IPS-15b (cell line): ENCODE results near the gene MYBPC1.
A peak's percentile ranks its signal among the peaks of the same experiment; 100 is the strongest.

ENCODE experiments used
- H3K27me3 ChIP-seq: one replicate; pipeline ENCODE4 v1.6.1; 2013; ENCODE audit warnings: low read length; ENCODE audit not compliant: control insufficient read depth, insufficient read depth
- H3K36me3 ChIP-seq: one replicate; pipeline ENCODE4 v1.6.1; 2013; ENCODE audit warnings: low read length; ENCODE audit not compliant: control insufficient read depth, insufficient read depth
- H3K4me1 ChIP-seq: one replicate; pipeline ENCODE4 v1.6.1; 2013; ENCODE audit warnings: mild to moderate bottlenecking, low read length; ENCODE audit not compliant: control insufficient read depth, insufficient read depth
- H3K4me3 ChIP-seq: one replicate; pipeline ENCODE4 v1.5.1; 2013; ENCODE audit warnings: low read depth, low read length
- H3K9ac ChIP-seq: one replicate; pipeline ENCODE4 v1.6.1; 2013; ENCODE audit warnings: low read depth, mild to moderate bottlenecking, low read length
- H3K9me3 ChIP-seq: one replicate; pipeline ENCODE4 v1.6.1; 2013; ENCODE audit warnings: mild to moderate bottlenecking, low read length; ENCODE audit not compliant: control insufficient read depth, insufficient read depth

Gene MYBPC1

DNA sequence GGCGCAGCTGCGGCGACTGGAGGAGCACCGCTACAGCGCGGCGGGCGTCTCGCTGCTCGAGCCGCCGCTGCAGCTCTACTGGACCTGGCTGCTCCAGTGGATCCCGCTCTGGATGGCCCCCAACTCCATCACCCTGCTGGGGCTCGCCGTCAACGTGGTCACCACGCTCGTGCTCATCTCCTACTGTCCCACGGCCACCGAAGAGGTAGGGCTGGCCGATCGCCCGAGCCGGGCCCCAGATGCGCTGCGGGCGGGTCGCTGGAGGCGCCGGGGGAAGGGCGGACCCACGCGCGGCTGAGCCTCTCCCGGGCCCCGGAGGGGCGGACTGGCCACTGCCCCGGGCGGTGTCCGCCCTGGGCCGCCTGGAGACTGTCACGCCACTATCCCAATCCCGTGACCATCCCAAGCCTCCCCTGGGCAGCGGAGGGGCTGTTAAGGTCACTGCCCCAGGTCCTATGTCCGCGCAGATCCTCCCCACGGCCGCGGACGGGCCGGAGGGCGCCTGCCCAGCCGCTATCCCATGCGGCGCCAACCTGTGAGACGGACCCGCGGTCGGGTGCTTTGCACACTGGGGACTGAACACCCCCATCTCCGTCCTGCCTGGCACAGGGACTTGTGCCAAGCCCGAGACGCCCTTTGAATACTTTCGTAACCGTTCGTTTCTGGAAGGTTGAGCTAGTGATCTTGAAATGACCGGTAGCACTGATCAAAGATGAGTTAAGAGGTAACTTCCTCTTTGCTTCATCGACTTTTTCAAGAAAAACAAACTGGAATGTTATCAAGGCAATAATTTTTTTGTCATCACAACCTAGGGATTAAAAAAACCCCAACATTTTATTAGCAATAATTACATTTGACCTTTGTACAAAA, 103.4 kb downstream of the MYBPC1 start:
- no peaks in the 10 kb centered on the region for H3K9me3 ChIP-seq
- H3K27me3 ChIP-seq, result peaks cover 20% of the 10 kb centered on the region
- H3K9ac ChIP-seq, result peak overlapping the region; percentile 19
- peaks cover 2% of the 10 kb centered on the region for H3K36me3 ChIP-seq
- peak overlapping the region; percentile 80 for H3K4me3 ChIP-seq
- no peaks in the 10 kb centered on the region for H3K4me1 ChIP-seq

DNA sequence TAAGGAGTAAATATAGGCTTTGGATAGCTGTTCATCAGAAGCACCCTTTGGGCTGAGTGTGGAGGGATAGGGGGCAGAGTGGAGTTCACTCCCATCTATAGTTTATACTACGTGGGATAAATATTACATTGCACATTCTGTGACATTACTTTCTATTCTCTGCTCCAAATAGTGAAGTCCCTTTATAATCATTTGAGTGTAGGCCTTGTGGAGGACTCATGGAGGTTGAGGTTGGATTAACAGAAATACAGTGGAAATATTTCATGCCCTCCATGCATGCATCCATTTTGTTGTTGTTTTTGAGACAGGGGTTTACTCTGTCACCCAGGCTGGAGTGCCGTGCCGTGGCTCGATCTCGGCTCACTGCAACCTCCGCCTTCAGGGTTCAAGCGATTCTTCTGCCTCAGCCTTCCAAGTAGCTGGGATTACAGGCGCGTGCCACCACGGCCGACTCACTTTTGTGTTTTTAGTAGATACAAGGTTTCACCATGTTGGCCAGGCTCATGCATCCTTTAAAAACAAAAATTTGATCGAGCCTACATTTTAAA, 104.1 kb downstream of the MYBPC1 start:
- H3K4me3 ChIP-seq, result peak overlapping the region; percentile 80

DNA sequence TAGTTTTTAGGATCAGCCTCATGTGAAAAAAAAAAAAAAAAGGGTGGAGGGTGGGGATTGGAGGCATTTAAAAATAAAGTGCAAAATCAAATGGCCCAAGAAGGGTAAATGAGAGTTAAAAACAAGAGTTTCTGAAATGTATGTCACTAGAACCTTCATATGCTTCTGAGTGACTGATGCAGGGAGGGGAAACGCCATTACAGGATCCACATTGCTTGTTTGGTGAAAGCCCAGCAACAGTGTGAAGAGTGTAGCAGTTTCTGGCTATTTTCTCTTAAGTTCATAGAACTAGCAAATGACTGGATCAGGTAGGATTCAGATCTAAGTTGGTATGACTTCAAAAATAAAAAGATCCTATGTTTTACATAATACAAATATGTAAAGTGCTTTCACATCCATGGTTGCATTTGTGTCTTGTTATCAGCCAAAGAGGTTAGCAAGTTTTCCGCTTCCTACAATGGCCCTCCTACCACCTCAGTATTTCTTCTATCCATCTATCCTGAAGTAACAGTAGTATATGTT, 105.6 kb downstream of the MYBPC1 start:
- Histone ChIP-seq H3K36me3 (peaks cover 2% of the 10 kb centered on the region), H3K9ac (no peak overlapping the region), H3K4me1 (no peaks in the 10 kb centered on the region), H3K4me3 (no peak overlapping the region), H3K27me3 (peaks cover 18% of the 10 kb centered on the region), H3K9me3 (no peaks in the 10 kb centered on the region)

More for the DNA sequence above, 104.1 kb downstream of the MYBPC1 start:
- H3K27me3 ChIP-seq, result peaks cover 20% of the 10 kb centered on the region
- no peaks in the 10 kb centered on the region for H3K9me3 ChIP-seq
- H3K4me1 ChIP-seq, result no peaks in the 10 kb centered on the region
- peaks cover 2% of the 10 kb centered on the region for H3K36me3 ChIP-seq
- no peak overlapping the region for H3K9ac ChIP-seq

DNA sequence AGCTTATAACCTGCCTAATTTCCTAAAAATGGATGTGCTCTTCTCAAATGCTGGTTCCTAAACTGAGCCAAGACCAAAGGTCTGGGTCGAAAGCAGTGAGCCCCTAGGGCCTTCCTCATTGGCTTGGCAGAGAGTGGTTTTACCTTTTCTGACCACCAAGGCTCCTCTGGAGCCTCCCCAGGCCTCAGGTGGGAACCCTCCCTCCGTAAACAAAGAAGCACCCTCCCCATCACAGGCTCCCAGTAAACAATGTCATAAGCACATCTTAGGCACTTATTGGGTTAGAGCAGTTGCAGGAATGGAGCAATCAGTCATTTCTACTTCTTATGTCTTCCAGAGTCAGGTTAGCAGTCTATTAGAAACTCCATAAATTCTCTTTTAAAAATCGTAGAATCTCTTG, 108.7 kb downstream of the MYBPC1 start:
- no peak overlapping the region for H3K9ac ChIP-seq
- H3K27me3 ChIP-seq, result no peaks in the 10 kb centered on the region
- no peaks in the 10 kb centered on the region for H3K9me3 ChIP-seq
- H3K36me3 ChIP-seq, result no peaks in the 10 kb centered on the region
- no peak overlapping the region for H3K4me3 ChIP-seq
- no peaks in the 10 kb centered on the region for H3K4me1 ChIP-seq

DNA sequence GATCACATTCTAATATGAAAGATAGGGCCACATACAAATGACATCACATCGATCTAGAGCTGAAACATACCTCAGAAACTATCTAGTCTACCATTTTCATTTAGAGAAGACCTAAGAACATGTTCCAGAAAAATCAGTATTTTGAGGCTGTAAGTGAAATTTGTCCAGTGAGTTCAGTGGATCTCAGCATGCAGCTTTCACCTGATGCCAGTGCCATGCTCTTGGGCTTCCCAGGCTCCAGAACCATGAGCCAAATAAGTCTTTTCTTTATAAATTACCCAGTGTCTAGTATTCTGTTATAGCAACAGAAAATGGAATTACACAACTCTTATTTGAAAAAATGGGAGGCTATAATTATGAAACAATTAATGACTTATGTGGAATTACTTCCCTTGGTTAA, 111.6 kb downstream of the MYBPC1 start:
- H3K4me3 ChIP-seq, result no peak overlapping the region
- H3K27me3 ChIP-seq, result no peaks in the 10 kb centered on the region
- no peak overlapping the region for H3K9ac ChIP-seq
- no peaks in the 10 kb centered on the region for H3K9me3 ChIP-seq
- H3K4me1 ChIP-seq, result no peaks in the 10 kb centered on the region
- H3K36me3 ChIP-seq, result no peaks in the 10 kb centered on the region

DNA sequence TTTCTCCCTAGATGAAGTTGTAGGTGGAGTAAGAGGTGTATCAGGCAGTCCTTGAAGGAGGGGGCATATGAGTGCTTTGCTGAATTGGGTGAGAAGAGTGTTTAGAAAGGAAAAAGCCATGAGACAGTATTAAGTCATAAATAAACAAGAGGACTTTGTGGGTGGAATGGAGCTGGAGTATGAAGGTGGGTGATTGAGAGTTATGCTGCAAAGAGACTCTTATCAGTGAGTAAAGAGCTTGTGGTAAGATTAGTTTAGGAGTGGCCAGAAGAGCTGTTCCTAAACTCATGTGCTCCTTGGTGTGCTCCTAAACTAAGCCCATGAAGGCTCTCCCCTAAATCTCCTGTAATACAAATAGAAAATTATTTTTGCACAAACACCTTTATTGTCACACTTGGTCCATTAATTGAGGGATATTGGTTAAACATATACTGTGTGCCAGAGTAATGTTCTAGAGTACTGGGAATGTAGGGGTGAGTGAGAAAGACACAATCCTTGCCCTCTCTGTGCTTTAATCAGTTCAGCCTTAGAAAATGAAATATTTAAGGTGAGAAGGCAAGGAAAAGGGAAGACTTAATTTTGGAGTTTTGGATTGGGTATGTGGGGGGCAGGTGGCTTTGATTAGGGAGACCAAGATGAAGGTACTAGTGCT, 112.5 kb downstream of the MYBPC1 start:
- Histone ChIP-seq H3K9ac (no peak overlapping the region), H3K27me3 (no peaks in the 10 kb centered on the region), H3K36me3 (no peaks in the 10 kb centered on the region), H3K9me3 (no peaks in the 10 kb centered on the region), H3K4me1 (no peaks in the 10 kb centered on the region), H3K4me3 (no peak overlapping the region)

DNA sequence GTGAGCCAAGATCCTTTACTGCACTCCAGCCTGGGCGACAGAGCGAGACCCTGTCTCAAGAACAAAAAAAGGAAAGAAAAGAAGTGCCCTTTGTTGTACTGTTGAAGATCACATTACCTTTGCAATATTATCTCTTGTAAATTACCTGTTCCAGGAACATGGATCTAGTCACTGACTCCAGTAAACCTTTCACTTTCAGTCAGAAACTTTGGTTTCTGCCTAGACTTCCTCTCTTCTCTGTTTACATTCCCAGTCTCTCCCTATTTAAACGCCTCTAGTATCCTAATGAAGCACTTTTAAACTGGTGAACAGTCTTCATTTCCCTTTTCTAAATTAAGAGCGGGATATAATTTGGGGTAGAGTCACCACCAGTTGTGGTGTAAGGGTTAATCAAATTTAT, 115.5 kb downstream of the MYBPC1 start:
- H3K9me3 ChIP-seq, result no peaks in the 10 kb centered on the region
- H3K4me3 ChIP-seq, result no peak overlapping the region
- no peaks in the 10 kb centered on the region for H3K27me3 ChIP-seq
- no peaks in the 10 kb centered on the region for H3K4me1 ChIP-seq
- no peaks in the 10 kb centered on the region for H3K36me3 ChIP-seq
- no peak overlapping the region for H3K9ac ChIP-seq

DNA sequence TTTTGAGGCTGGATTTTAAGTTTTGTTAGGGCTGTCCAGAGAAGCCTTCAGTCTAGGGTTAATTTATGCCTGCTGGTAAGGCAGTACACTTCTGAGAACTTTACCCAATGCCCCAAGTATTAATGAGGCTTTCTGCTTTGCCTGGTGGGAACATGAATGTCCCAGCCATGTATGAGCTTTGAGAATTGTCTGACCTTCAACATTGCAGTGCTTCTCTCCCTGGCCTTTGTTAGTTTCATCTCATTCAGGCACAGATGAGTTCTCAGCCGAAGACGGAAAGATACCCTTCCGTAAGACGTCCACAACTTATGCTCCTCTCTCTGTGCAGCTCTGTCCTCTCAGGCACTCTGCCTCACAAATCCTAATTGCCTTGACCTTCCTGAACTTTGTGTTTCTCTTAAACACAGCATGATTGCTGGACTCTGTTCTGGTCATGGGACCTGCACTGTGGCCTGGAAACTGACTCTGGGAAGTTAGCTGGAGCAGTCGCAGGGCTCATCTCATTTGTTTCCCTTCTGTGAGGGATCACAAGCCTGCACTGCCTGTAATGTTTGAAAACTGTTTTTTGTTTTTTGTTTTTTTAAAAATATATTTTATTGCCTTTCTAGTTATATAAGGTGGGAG, 118.4 kb downstream of the MYBPC1 start:
- H3K4me3 ChIP-seq, result no peak overlapping the region
- H3K27me3 ChIP-seq, result no peaks in the 10 kb centered on the region
- no peaks in the 10 kb centered on the region for H3K4me1 ChIP-seq
- H3K9ac ChIP-seq, result no peak overlapping the region
- no peaks in the 10 kb centered on the region for H3K9me3 ChIP-seq
- H3K36me3 ChIP-seq, result no peaks in the 10 kb centered on the region

DNA sequence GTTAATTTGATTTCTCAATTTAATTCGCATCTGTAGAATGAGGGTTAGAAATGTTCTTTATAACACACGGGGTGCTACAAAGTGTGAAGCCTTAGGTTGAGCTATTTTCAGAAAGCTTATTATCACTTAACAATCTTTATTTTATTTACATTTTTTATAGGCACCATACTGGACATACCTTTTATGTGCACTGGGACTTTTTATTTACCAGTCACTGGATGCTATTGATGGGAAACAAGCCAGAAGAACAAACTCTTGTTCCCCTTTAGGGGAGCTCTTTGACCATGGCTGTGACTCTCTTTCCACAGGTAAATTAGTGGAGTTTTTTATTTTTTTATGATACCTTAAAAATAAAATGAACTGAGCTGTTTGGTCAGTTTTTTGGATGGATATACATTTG, 119.2 kb downstream of the MYBPC1 start:
- H3K9ac ChIP-seq, result no peak overlapping the region
- H3K4me3 ChIP-seq, result no peak overlapping the region
- no peaks in the 10 kb centered on the region for H3K4me1 ChIP-seq
- H3K27me3 ChIP-seq, result no peaks in the 10 kb centered on the region
- H3K9me3 ChIP-seq, result no peaks in the 10 kb centered on the region
- H3K36me3 ChIP-seq, result no peaks in the 10 kb centered on the region

DNA sequence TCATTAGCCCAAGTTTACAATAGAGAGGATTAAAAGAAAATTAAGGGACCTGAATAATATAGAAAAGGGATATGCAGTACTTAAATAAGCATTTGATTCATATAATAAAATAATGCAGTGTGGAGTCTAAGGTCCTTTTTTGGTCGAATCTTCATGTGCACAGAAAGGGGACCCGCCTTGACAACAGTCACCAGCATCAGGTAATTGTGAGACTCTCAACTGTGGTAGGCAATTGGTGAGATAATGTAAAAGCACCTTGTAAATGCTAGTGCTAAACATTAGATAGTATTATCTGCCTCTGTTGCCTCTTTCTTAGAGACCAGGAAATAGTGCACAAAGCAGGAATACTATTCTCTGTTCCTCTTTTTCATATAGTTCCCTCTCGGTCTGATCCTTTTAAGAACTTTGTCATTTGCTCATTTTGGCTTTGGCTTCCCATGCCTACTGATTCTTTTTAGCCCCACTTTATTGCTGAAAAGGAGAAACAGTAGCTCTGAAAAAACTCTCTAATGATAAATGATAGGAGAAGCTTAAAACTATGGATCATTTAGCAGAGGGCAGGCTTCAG, 120.2 kb downstream of the MYBPC1 start:
- no peak overlapping the region for H3K4me3 ChIP-seq
- no peaks in the 10 kb centered on the region for H3K27me3 ChIP-seq
- H3K9me3 ChIP-seq, result no peaks in the 10 kb centered on the region
- no peaks in the 10 kb centered on the region for H3K36me3 ChIP-seq
- no peaks in the 10 kb centered on the region for H3K4me1 ChIP-seq
- H3K9ac ChIP-seq, result no peak overlapping the region

DNA sequence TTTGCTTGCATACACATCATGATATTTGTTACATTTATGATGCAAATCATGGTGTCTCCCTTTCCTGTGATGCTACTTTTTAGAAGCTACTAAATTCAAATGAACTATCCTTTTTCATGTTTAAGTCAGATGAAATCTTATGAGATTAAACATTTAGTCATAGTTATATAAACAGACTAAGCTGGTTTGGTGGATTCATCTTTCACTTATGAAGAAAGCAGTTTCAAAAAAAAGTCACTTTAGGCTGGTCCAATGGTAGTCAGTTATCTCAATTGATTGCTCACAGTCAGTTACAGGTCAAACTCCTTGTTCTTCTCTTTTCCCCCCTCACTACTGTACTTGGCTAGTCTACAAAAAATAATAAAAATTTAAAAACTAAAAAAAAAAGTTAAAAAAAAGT, 124.8 kb downstream of the MYBPC1 start:
- Histone ChIP-seq H3K36me3 (no peaks in the 10 kb centered on the region), H3K27me3 (no peaks in the 10 kb centered on the region), H3K9me3 (no peaks in the 10 kb centered on the region), H3K4me3 (no peak overlapping the region), H3K4me1 (no peaks in the 10 kb centered on the region), H3K9ac (no peak overlapping the region)
